HepG2 (cell line): ENCODE measurements around the gene MLLT10. TPM values are rescaled to one million over a fixed set of nuclear protein-coding genes. Genes with fewer than 3 reads are reported as not detected.
A peak's percentile ranks its signal among the peaks of the same experiment; 100 is the strongest.

Experiments
- ATAC-seq: fragments of 200-7000 bp; cut with Tn5 transposase; 3 replicates; pipeline ENCODE4 v1.9.1; 2020; ENCODE audit warnings: mild to moderate bottlenecking, moderate library complexity
- BruUV-seq: library from RNA; stranded (reverse); fragments of 400-500 nt; replicated peaks from 2 replicates; lab custom pipeline; 2021; lab: Mats Ljungman, UMichigan
- CTCF ChIA-PET: fragments of 300-600 bp; formaldehyde crosslinking; extraction: SDS; loops from one replicate; lab custom pipeline; 2021; ENCODE audit warnings: low total read pairs, inconsistent platforms, low intra/inter-chr PET ratio; lab: Yijun Ruan, JAX
- POLR2A ChIA-PET: fragments of 350-600 bp; sonication (Branson Sonifier 250); formaldehyde crosslinking; loops from one replicate; lab custom pipeline; 2020; ENCODE audit warnings: antibody characterized with exemption, inconsistent platforms; lab: Yijun Ruan, JAX
- DNase-seq: peaks from one replicate; pipeline ENCODE4 v3.0.0-alpha.2; 2015; ENCODE audit warnings: low spot score
- FAIRE-seq: peaks from 3 replicates; lab custom pipeline; 2011; peaks lifted over from hg19 to GRCh38; lab: Jason Lieb, UNC
- H2AFZ ChIP-seq: one replicate; pipeline ENCODE4 v1.6.1; 2011; ENCODE audit warnings: low read length, inconsistent platforms
- H3K27ac ChIP-seq: fragments of 300-600 bp; 3 replicates; pipeline ENCODE4 v1.8.0; 2011; ENCODE audit warnings: mixed run types, mild to moderate bottlenecking, mixed read lengths, low read length, inconsistent platforms; ENCODE audit not compliant: insufficient read depth; ENCODE audit errors: extremely low read length
- H3K27me3 ChIP-seq, 2 experiments: fragments of 200-600 bp in 1 of 2; 2 replicates in 1 of 2; 3 replicates in 1 of 2; pipeline versions ENCODE4 v1.6.0 to v1.8.0; 2011; ENCODE audit warnings: low read length in 2 of 2, mild to moderate bottlenecking in 2 of 2, moderate library complexity in 2 of 2, inconsistent platforms in 1 of 2; ENCODE audit not compliant: insufficient read depth in 2 of 2, control insufficient read depth in 1 of 2
- H3K36me3 ChIP-seq, 2 experiments: fragments of 200-600 bp in 1 of 2; replicated peaks in 1 of 2; 2 replicates in 1 of 2; 3 replicates in 1 of 2; pipeline versions ENCODE4 v1.5.1 to v1.8.0; 2011; ENCODE audit warnings: low read length in 2 of 2, inconsistent platforms in 1 of 2; ENCODE audit not compliant: insufficient read depth in 2 of 2, control insufficient read depth in 1 of 2
- H3K4me1 ChIP-seq: 2 replicates; pipeline ENCODE4 v1.5.1; 2012; ENCODE audit warnings: low read length, inconsistent platforms; ENCODE audit not compliant: insufficient read depth
- H3K4me2 ChIP-seq: 2 replicates; pipeline ENCODE4 v1.6.0; 2011; ENCODE audit warnings: low read depth, low read length, inconsistent platforms
- H3K4me3 ChIP-seq, 3 experiments: fragments of 200-600 bp in 1 of 3; sonication (generic), shearing (Covaris generic) in 1 of 3; replicated peaks in 1 of 3; 2 replicates each; pipeline ENCODE4 v1.5.1; 2011 to 2016; ENCODE audit warnings: low read length in 3 of 3, inconsistent platforms in 2 of 3, low read depth in 2 of 3, mild to moderate bottlenecking in 2 of 3, control low read depth in 1 of 3, mixed read lengths in 1 of 3; ENCODE audit not compliant: insufficient read depth in 1 of 3
- H3K79me2 ChIP-seq: one replicate; pipeline ENCODE4 v1.6.1; 2011; ENCODE audit warnings: low read length, inconsistent platforms; ENCODE audit not compliant: insufficient read depth
- H3K9ac ChIP-seq: 2 replicates; pipeline ENCODE4 v1.6.0; 2011; ENCODE audit warnings: mild to moderate bottlenecking, low read depth, low read length, inconsistent platforms; ENCODE audit not compliant: insufficient read depth
- H3K9me3 ChIP-seq: 2 replicates; pipeline ENCODE4 v1.5.1; 2012; ENCODE audit warnings: mild to moderate bottlenecking, low read length
- H4K20me1 ChIP-seq: 2 replicates; pipeline ENCODE4 v1.6.0; 2011; ENCODE audit warnings: inconsistent platforms, mild to moderate bottlenecking, low read length, moderate library complexity; ENCODE audit not compliant: insufficient read depth
- ARNT ChIP-seq: fragments of 450-650 bp; IDR thresholded peaks from 2 replicates; pipeline ENCODE4 v1.6.1; 2017
- NFKB2 ChIP-seq: sonication (generic); formaldehyde crosslinking; IDR thresholded peaks from 2 replicates; pipeline ENCODE4 v1.4.0; 2020; ENCODE audit warnings: missing genetic modification reagents, borderline replicate concordance
- RORA ChIP-seq: sonication (generic); formaldehyde crosslinking; IDR thresholded peaks from 2 replicates; pipeline ENCODE4 v1.5.0; 2020; ENCODE audit warnings: mild to moderate bottlenecking, missing genetic modification reagents, moderate library complexity
- ZBTB8A ChIP-seq: sonication (generic); formaldehyde crosslinking; IDR thresholded peaks from 2 replicates; pipeline ENCODE4 v1.4.0; 2020; ENCODE audit warnings: mild to moderate bottlenecking, low read depth, missing genetic modification reagents, borderline replicate concordance
- ZNF3 ChIP-seq: IDR thresholded peaks from 2 replicates; pipeline ENCODE4 v1.7.0; 2017; ENCODE audit warnings: inconsistent platforms
- ZNF331 ChIP-seq: sonication (generic); formaldehyde crosslinking; IDR thresholded peaks from 2 replicates; pipeline ENCODE4 v1.4.0; 2020; ENCODE audit warnings: missing genetic modification reagents
- ZNF564 ChIP-seq: sonication (generic); formaldehyde crosslinking; IDR thresholded peaks from 2 replicates; pipeline ENCODE4 v1.8.1; 2023; ENCODE audit warnings: mild to moderate bottlenecking, missing genetic modification reagents
- WGBS: methylation state at CpG from one replicate; pipeline ENCODE4 v1.1.6; 2017; ENCODE audit warnings: low lambda C conversion rate; 5-methylcytosine and 5-hydroxymethylcytosine counted together
- in situ Hi-C: cut with HindIII; loops from 2 replicates; pipeline ENCODE4 v1.10.0; 2017; ENCODE audit warnings: low pct_unique_long_range_greater_than_20kb; ENCODE audit not compliant: extremely low pct_ligation_motif_present
- intact Hi-C: fragments of 100-400 bp; cut with micrococcal nuclease; formaldehyde crosslinking; loops from one replicate; pipeline ENCODE4 v1.10.0; 2022; ENCODE audit not compliant: unreplicated experiment
- polyA plus RNA-seq, 8 experiments: library from polyadenylated mRNA; depleted of rRNA in 3 of 8; stranded (reverse) in 7 of 8; unstranded in 1 of 8; fragments of >200 nt; fragmentation: Illumina TruSeq in 4 of 8; extraction: Trizol in 4 of 8; gene quantifications; 2 replicates each; pipeline versions ENCODE4 v1.2.1 to v1.2.3, GENCODE V29; 2011 to 2016; ENCODE audit warnings: low read depth in 4 of 8, missing spikeins in 1 of 8, mixed read lengths in 1 of 8; ENCODE audit not compliant: insufficient read depth in 1 of 8
- total RNA-seq, 5 experiments: library from RNA; depleted of rRNA; stranded (reverse); fragments of >200 nt; fragmentation: Illumina TruSeq; extraction: Trizol; gene quantifications; 2 replicates each; pipeline ENCODE4 v1.2.3, GENCODE V29; 2016; ENCODE audit warnings: low read depth in 1 of 5
- TF ChIP-seq, protein P1 (sequence below): sonication (generic); formaldehyde crosslinking; IDR thresholded peaks from 2 replicates; pipeline ENCODE4 v1.4.0; 2020; ENCODE audit warnings: mild to moderate bottlenecking, missing genetic modification reagents, borderline replicate concordance
- TF ChIP-seq, protein P2 (sequence below): sonication (generic); formaldehyde crosslinking; IDR thresholded peaks from 2 replicates; pipeline ENCODE4 v1.4.0; 2020; ENCODE audit warnings: missing genetic modification reagents
- TF ChIP-seq, protein P3 (sequence below): sonication (generic); formaldehyde crosslinking; IDR thresholded peaks from 2 replicates; pipeline ENCODE4 v1.5.0; 2020; ENCODE audit warnings: mild to moderate bottlenecking, missing genetic modification reagents
- TF ChIP-seq, protein P4 (sequence below): sonication (generic); formaldehyde crosslinking; IDR thresholded peaks from 2 replicates; pipeline ENCODE4 v1.8.1; 2022; ENCODE audit warnings: low read depth, mild to moderate bottlenecking, missing genetic modification reagents

The MLLT10 gene
- total and polyA plus RNA-seq, 2 of the 13 experiments (the other 11 are each of a cell fraction or from before 2014, with no cell fraction given), result 51.3 to 84.1 TPM

DNA sequence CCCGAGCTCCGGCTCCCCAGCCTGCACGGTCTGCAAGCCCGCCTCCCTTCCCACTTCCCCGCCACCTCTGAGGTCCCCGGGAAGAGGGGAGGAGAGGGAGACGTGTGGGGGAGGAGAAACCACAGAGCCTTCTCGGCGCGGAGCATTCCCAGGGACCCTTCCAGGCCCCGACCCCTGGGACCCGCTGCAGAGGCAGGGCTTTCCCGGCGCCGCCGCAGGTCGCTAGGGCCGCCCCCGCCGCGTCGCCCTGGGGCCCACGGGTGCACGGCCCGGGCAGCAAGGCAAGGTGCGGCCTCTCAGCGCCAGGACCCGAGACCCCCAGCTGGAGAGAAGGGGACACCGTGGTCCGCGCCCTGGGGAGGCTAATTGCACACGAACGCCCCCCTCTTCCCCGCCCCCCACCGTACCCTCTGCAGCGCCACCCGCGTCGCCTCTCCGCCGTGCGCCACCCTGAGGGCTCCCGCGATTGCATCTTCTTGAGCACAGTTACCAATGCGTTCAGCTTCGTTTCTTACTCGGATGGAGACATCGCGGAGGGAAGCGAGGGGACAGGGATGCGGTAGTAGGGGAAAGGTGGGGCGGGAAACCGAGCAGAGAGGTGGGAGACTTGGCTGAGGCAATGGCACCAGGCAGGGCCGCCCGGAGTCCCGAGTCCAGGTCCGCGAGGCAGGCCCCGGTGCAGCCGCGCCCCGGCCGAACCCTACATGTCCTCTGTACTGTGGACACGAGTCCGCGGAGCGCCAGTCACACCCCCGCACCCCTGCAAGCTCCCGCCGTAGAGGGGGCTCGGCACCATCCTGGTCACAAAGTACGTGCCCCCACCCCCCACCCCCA lies 37.5 kb upstream of the MLLT10 start (continued):
- TF ChIP-seq, protein P1, sequence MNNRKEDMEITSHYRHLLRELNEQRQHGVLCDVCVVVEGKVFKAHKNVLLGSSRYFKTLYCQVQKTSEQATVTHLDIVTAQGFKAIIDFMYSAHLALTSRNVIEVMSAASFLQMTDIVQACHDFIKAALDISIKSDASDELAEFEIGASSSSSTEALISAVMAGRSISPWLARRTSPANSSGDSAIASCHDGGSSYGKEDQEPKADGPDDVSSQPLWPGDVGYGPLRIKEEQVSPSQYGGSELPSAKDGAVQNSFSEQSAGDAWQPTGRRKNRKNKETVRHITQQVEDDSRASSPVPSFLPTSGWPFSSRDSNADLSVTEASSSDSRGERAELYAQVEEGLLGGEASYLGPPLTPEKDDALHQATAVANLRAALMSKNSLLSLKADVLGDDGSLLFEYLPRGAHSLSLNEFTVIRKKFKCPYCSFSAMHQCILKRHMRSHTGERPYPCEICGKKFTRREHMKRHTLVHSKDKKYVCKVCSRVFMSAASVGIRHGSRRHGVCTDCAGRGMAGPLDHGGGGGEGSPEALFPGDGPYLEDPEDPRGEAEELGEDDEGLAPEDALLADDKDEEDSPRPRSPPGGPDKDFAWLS (CRISPR knock-in tag), result no peak
- TF ChIP-seq, protein P2, sequence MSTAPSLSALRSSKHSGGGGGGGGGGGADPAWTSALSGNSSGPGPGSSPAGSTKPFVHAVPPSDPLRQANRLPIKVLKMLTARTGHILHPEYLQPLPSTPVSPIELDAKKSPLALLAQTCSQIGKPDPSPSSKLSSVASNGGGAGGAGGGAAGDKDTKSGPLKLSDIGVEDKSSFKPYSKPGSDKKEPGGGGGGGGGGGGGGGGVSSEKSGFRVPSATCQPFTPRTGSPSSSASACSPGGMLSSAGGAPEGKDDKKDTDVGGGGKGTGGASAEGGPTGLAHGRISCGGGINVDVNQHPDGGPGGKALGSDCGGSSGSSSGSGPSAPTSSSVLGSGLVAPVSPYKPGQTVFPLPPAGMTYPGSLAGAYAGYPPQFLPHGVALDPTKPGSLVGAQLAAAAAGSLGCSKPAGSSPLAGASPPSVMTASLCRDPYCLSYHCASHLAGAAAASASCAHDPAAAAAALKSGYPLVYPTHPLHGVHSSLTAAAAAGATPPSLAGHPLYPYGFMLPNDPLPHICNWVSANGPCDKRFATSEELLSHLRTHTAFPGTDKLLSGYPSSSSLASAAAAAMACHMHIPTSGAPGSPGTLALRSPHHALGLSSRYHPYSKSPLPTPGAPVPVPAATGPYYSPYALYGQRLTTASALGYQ (CRISPR knock-in tag), result peak; percentile 41; the same call in 1 of the 2 replicates
- TF ChIP-seq ARNT, result no peak
- TF ChIP-seq, all 625 proteins: peak for 213

DNA sequence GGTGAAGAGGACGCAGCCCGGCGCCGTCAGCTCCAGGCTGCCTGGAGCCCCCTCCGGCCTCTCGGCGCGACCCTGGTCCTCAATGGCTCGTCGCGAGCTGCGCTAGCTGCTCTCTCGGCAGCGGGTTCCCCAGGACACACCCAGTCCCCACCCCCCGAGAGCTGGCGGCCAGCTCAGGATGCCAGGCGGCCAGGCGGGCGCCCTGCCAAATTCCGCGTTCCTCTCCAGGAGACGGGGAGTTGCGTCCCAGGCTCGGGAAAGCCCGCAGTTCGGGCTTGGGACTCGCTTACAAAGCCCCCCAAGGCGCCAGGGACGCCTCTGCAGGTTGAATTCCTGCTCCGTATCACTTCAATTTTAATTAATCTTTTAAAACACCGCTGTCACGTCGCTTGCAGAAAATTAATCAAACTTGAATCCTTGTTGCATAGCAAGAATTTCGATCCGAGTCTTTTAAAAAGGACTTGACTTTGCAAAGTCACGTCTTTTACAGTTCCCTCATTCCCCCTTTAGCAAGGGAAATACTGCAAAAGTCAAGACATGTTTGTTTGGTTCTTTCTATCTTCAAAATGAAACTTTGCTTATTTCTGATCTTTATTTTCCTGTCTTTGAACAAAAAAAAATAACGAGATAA lies 36.7 kb upstream of the MLLT10 start:
- no peaks in the 10 kb centered on the region; a peak in 1 of 5 replicates for H3K27me3 ChIP-seq
- POLR2A ChIA-PET, result interaction anchor here (0.6 to 5.1 kb wide), 17 partner anchors 9 to 399 kb away, joined by 3 to 294 read pairs (median 15); partner anchors contain the start of genes MLLT10 and SKIDA1
- in situ Hi-C loops, result loop anchor here (10.0 to 25.0 kb wide), 2 partner anchors 210 to 458 kb away; no protein-coding TSS in a partner anchor
- TF ChIP-seq, protein P3, sequence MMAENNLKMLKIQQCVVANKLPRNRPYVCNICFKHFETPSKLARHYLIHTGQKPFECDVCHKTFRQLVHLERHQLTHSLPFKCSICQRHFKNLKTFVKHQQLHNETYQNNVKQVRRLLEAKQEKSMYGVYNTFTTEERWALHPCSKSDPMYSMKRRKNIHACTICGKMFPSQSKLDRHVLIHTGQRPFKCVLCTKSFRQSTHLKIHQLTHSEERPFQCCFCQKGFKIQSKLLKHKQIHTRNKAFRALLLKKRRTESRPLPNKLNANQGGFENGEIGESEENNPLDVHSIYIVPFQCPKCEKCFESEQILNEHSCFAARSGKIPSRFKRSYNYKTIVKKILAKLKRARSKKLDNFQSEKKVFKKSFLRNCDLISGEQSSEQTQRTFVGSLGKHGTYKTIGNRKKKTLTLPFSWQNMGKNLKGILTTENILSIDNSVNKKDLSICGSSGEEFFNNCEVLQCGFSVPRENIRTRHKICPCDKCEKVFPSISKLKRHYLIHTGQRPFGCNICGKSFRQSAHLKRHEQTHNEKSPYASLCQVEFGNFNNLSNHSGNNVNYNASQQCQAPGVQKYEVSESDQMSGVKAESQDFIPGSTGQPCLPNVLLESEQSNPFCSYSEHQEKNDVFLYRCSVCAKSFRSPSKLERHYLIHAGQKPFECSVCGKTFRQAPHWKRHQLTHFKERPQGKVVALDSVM (CRISPR knock-in tag), result 0 out of 2 replicates have a peak, but pooled peaks have one; percentile 29
- TF ChIP-seq ZNF331 (CRISPR knock-in tag), result peak; percentile 59; the same call in 1 of the 2 replicates
- TF ChIP-seq, protein P4, sequence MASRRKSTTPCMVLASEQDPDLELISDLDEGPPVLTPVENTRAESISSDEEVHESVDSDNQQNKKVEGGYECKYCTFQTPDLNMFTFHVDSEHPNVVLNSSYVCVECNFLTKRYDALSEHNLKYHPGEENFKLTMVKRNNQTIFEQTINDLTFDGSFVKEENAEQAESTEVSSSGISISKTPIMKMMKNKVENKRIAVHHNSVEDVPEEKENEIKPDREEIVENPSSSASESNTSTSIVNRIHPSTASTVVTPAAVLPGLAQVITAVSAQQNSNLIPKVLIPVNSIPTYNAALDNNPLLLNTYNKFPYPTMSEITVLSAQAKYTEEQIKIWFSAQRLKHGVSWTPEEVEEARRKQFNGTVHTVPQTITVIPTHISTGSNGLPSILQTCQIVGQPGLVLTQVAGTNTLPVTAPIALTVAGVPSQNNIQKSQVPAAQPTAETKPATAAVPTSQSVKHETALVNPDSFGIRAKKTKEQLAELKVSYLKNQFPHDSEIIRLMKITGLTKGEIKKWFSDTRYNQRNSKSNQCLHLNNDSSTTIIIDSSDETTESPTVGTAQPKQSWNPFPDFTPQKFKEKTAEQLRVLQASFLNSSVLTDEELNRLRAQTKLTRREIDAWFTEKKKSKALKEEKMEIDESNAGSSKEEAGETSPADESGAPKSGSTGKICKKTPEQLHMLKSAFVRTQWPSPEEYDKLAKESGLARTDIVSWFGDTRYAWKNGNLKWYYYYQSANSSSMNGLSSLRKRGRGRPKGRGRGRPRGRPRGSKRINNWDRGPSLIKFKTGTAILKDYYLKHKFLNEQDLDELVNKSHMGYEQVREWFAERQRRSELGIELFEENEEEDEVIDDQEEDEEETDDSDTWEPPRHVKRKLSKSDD, result no peak
- TF ChIP-seq RORA, result no peak
- TF ChIP-seq ZNF3 (CRISPR knock-in tag), result no peak
- TF ChIP-seq ZBTB8A (CRISPR knock-in tag), result no peak
- TF ChIP-seq ZNF564 (CRISPR knock-in tag), result no peak
- TF ChIP-seq NFKB2 (CRISPR knock-in tag), result peak; percentile 48; the same call in 1 of the 2 replicates

More for the DNA sequence above, 36.7 kb upstream of the MLLT10 start:
- H3K4me3 ChIP-seq, result peak overlapping the region; percentile 82 to 95 (median 83)
- H3K4me1 ChIP-seq, result peaks cover 52% of the 10 kb centered on the region
- H3K9me3 ChIP-seq, result no peaks in the 10 kb centered on the region
- H3K27ac ChIP-seq, result peak overlapping the region; percentile 98
- H3K79me2 ChIP-seq, result peaks cover 5% of the 10 kb centered on the region
- CTCF ChIA-PET, result interaction anchor here (0.8 to 2.9 kb wide), 4 partner anchors 19 to 38 kb away, joined by 3 to 7 read pairs (median 5); partner anchors contain the start of gene MLLT10
- no peak overlapping the region for H2AFZ ChIP-seq
- no TSS peak for BruUV-seq
- WGBS, result 4% methylated on average over 22 of the region's 37 CpGs
- no peaks in the 10 kb centered on the region for H3K36me3 ChIP-seq
- peak overlapping the region; percentile 85 for H3K4me2 ChIP-seq
- ATAC-seq (peak; percentile 68), DNase-seq (peak; percentile 88), FAIRE-seq (peak; percentile 75)
- intact Hi-C loops, result loop anchor here (2.0 to 10.0 kb wide), 5 partner anchors 20 to 455 kb away; partner anchors contain the start of gene SKIDA1
- peak overlapping the region; percentile 94 for H3K9ac ChIP-seq
- no peaks in the 10 kb centered on the region for H4K20me1 ChIP-seq
